ENCODE measurements around the gene MKNK2.

The MKNK2 gene

DNA sequence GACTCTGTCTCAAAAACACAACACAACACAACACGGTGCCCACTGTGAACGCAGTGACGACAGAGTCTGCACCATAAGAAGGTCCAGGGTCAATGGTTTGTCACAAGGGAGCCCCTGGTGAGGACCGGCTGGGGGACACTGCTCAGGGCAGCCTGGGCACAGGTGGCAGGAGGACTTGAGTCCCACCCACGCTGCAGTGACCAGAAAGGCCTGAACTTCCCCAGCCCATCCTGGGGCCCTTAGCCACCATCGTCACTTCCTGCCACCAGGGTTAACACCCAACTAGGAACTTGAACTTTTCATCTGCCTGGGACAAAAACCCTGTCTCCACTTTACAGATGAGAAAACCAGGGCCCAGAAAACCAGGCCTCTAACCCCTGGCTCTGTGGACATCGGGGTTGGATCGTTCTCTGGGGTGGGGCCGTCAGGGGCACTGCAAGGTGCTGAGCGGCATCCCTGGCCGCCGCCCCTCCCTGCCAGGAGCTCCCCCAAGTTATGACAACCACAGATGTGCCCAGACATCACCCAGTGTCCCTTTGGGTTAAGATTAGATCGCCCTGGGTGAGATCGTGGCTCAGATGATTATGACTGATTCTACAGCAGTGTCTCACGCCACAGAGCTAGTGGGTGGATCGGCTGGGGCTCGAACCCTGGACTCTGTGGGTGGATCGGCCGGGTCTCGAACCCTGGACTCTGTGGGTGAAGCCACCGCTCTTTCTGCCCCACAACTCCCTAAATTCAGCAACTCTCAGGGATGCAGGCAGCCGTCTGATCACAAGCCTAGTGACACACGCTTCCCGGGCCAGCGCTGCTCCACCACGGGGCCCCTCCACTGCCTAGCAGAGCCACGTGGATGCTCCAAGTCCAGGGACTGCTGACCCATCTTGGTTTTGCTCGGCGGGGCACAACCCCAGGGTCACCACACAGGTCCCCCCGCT is 31.1 kb upstream of the MKNK2 start:
- H3K4me3 ChIP-seq (replicated peaks; ENCODE audit: low read depth, low read length): peak overlapping the region; percentile 94
- H3K27me3 ChIP-seq (replicated peaks; ENCODE audit: control insufficient read depth, insufficient read depth, low read length): no peaks in the 10 kb centered on the region
- H3K36me3 ChIP-seq (ENCODE audit: control insufficient read depth, insufficient read depth, low read length): peaks cover 46% of the 10 kb centered on the region
- TF ChIP-seq, protein P1, sequence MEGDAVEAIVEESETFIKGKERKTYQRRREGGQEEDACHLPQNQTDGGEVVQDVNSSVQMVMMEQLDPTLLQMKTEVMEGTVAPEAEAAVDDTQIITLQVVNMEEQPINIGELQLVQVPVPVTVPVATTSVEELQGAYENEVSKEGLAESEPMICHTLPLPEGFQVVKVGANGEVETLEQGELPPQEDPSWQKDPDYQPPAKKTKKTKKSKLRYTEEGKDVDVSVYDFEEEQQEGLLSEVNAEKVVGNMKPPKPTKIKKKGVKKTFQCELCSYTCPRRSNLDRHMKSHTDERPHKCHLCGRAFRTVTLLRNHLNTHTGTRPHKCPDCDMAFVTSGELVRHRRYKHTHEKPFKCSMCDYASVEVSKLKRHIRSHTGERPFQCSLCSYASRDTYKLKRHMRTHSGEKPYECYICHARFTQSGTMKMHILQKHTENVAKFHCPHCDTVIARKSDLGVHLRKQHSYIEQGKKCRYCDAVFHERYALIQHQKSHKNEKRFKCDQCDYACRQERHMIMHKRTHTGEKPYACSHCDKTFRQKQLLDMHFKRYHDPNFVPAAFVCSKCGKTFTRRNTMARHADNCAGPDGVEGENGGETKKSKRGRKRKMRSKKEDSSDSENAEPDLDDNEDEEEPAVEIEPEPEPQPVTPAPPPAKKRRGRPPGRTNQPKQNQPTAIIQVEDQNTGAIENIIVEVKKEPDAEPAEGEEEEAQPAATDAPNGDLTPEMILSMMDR (IDR thresholded peaks at IDR 0.05; ENCODE audit: insufficient read depth, low read length, poor library complexity, severe bottlenecking): no peak
- peak; percentile 57 for DNase-seq (ENCODE audit: extremely low read depth, insufficient read length)

DNA sequence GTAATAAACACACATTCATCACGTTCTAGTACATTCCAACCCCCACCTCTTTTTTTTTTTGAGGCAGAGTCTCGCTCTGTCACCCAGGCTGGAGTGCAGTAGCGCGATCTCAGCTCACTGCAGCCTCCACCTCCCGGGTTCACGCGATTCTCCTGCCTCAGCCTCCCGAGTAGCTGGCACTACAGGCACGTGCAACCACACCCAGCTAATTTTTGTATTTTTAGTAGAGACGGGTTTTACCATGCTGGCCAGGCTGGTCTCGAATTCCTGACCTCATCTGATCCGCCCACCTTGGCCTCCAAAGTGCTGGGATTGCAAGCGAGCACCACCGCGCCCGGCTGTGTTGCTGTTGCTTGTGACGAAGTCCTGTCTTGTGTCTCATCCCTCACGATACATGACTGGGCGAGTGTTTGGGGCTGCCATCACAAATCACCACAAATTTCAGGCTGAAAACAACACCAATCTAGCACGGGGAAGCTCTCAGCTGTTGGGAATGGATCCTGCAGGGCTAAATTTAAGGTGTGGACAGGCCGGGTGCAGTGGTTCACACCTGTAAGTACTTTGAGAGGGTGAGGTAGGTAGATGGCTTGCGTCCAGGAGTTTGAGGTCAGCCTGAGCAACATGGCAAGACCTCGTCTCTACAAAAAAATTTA is 29.4 kb upstream of the MKNK2 start:
- TF ChIP-seq, protein P1 (IDR thresholded peaks at IDR 0.05; ENCODE audit: insufficient read depth, low read length, poor library complexity, severe bottlenecking): no peak
- H3K36me3 ChIP-seq (ENCODE audit: control insufficient read depth, insufficient read depth, low read length): peaks cover 58% of the 10 kb centered on the region
- DNase-seq (ENCODE audit: extremely low read depth, insufficient read length): no peak
- H3K4me3 ChIP-seq (replicated peaks; ENCODE audit: low read depth, low read length): peak overlapping the region; percentile 94
- H3K27me3 ChIP-seq (replicated peaks; ENCODE audit: control insufficient read depth, insufficient read depth, low read length): no peaks in the 10 kb centered on the region

DNA sequence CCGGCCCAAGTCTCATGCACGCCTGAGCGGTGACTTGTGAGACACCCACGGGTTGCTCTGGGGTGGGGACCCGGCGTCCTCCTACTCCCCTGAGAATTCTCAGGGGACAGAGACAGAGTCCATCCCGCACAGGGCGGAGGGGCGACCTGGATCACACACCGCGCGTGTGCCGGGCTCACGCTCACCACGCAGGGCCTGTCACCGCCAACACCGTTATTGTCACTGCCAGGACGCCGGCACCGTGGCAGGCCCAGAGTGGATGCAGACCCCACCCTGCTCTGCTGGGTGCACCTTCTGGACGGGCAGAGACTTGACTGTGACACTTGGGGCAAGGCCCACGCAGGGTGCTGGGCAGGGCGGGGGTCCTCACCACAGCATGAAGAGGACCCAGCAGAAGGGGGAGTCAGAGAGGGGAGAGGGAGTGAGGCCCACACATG is 28.8 kb upstream of the MKNK2 start:
- no peak for DNase-seq (ENCODE audit: extremely low read depth, insufficient read length)
- H3K36me3 ChIP-seq (ENCODE audit: control insufficient read depth, insufficient read depth, low read length): peaks cover 63% of the 10 kb centered on the region
- H3K27me3 ChIP-seq (replicated peaks; ENCODE audit: control insufficient read depth, insufficient read depth, low read length): no peaks in the 10 kb centered on the region
- TF ChIP-seq, protein P1 (IDR thresholded peaks at IDR 0.05; ENCODE audit: insufficient read depth, low read length, poor library complexity, severe bottlenecking): no peak
- H3K4me3 ChIP-seq (replicated peaks; ENCODE audit: low read depth, low read length): peak overlapping the region; percentile 94

DNA sequence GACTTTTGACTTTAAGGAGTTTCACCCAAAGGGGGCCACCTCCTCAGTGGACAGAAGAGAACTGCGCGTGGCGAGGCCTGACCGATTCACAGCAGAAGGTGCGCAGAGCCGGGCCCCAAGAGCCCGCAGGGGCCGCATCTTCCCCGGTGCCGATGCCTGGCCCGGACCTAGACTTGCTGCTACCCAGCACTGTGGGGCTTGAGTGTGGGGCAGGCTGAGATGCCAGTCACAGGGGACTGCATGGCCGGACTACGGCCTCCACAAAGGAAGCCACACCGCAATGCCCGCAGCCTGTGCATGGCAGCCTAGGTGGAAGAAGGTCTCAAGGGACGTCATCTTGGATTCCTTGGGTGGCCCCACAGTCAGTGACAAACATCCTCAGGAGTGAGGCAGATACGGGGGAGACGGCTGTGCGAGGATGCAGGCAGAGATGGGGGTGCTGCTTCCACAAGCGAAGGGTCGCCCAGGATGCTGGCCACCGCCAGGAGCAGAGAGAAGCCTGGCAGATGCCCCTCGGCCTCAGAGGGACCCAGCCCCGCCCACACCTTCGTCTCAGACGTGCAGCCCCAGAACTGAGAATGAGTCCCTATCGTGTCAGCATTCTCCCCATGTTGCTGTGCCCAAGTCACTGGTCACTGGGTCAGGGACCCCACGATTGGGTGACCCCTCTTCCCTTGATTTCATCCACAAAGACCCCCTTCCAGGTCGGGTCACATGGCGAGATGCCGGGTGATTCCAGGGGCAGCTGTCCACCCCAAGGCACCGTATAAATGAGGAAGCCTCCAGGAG is 28.2 kb upstream of the MKNK2 start:
- DNase-seq (ENCODE audit: extremely low read depth, insufficient read length): no peak
- TF ChIP-seq, protein P1 (IDR thresholded peaks at IDR 0.05; ENCODE audit: insufficient read depth, low read length, poor library complexity, severe bottlenecking): no peak
- H3K27me3 ChIP-seq (replicated peaks; ENCODE audit: control insufficient read depth, insufficient read depth, low read length): no peaks in the 10 kb centered on the region
- H3K4me3 ChIP-seq (replicated peaks; ENCODE audit: low read depth, low read length): peak overlapping the region; percentile 94
- peaks cover 64% of the 10 kb centered on the region for H3K36me3 ChIP-seq (ENCODE audit: control insufficient read depth, insufficient read depth, low read length)

DNA sequence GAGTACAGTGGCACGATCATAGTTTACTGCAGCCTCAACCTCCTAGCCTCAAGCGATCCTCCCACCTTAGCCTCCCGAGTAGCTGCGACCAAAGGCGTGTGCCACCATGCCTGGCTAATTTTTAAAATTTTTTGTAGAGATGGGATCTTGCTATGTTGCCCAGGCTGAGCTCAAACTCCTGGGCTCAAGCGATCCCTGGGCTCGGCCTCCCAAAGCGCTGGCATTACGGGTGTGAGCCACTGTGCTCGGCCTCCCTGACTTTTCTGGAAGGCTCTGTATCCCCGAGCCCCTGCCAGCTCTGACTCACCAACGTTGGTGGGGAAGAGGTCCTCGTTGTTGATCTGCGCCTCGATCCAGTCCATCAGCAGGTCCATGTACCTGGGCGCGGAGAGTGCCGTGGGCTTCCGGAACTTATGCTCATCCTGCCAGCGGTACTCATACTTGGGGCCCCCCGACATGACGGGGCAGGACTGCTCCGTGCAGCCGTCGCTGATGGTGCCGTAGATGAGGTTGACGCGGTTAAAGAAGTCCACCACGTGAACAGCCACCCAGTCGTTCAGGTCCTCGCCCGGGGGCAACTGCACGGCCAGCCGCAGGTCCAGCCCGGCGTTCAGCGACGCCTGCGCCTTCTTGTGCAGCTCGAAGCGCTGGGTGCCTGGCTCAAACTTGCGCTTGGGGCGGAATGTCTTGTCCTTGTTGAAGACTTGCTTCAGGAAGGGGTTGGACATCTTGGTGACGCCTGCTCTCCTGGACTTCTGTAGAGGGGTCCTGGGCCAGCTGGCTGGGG is 27.0 kb upstream of the MKNK2 start:
- TF ChIP-seq, protein P1 (IDR thresholded peaks at IDR 0.05; ENCODE audit: insufficient read depth, low read length, poor library complexity, severe bottlenecking): no peak
- Histone ChIP-seq H3K36me3 (ENCODE audit: control insufficient read depth, insufficient read depth, low read length) (peaks cover 62% of the 10 kb centered on the region), H3K27me3 (replicated peaks; ENCODE audit: control insufficient read depth, insufficient read depth, low read length) (no peaks in the 10 kb centered on the region), H3K4me3 (replicated peaks; ENCODE audit: low read depth, low read length) (no peak overlapping the region)
- no peak for DNase-seq (ENCODE audit: extremely low read depth, insufficient read length)
